ENCODE results near the gene IFT27. TPM values are rescaled to one million over a fixed set of nuclear protein-coding genes. Genes with fewer than 3 reads are reported as not detected.

Gene IFT27
- total RNA-seq, 1 donor from 2014 or later: 31.7 TPM

GRCh38 chr22:36814801-36815200 lies 38.9 kb upstream of the IFT27 start:
- no peak for TF ChIP-seq EZH2phosphoT487 (IDR thresholded peaks at IDR 0.05)
- TF ChIP-seq, protein P1, sequence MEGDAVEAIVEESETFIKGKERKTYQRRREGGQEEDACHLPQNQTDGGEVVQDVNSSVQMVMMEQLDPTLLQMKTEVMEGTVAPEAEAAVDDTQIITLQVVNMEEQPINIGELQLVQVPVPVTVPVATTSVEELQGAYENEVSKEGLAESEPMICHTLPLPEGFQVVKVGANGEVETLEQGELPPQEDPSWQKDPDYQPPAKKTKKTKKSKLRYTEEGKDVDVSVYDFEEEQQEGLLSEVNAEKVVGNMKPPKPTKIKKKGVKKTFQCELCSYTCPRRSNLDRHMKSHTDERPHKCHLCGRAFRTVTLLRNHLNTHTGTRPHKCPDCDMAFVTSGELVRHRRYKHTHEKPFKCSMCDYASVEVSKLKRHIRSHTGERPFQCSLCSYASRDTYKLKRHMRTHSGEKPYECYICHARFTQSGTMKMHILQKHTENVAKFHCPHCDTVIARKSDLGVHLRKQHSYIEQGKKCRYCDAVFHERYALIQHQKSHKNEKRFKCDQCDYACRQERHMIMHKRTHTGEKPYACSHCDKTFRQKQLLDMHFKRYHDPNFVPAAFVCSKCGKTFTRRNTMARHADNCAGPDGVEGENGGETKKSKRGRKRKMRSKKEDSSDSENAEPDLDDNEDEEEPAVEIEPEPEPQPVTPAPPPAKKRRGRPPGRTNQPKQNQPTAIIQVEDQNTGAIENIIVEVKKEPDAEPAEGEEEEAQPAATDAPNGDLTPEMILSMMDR (IDR thresholded peaks at IDR 0.05): no peak
- TF ChIP-seq EZH2 (IDR thresholded peaks at IDR 0.05): no peak
- no peaks in the 10 kb centered on the region for H3K36me3 ChIP-seq
- Mint-ChIP-seq H3K9me3 (peaks cover 3% of the 10 kb centered on the region), H3K4me3 (peak overlapping the region; percentile 20), H3K4me1 (peaks cover 17% of the 10 kb centered on the region), H3K27ac (no peak overlapping the region), H3K27me3 (ENCODE audit: insufficient read depth, low read depth) (peaks cover 49% of the 10 kb centered on the region), H3K36me3 (no peaks in the 10 kb centered on the region)
- peaks cover 14% of the 10 kb centered on the region for H4K20me1 ChIP-seq (ENCODE audit: low read depth)
- no peak for DNase-seq (ENCODE audit: low spot score)
- H3K27me3 ChIP-seq: peaks cover 72% of the 10 kb centered on the region
- no peak overlapping the region for H2AFZ ChIP-seq (replicated peaks)
- no peaks in the 10 kb centered on the region for H3K9me3 ChIP-seq (ENCODE audit: low read depth)
- H3K4me3 ChIP-seq: no peak overlapping the region
- H3K4me1 ChIP-seq: peaks cover 19% of the 10 kb centered on the region
- no peak overlapping the region for H3K4me2 ChIP-seq
- peaks cover 5% of the 10 kb centered on the region for H3F3A ChIP-seq (ENCODE audit: low read depth)
- no peak overlapping the region for H3K9ac ChIP-seq
- H3K27ac ChIP-seq: no peak overlapping the region
- no peaks in the 10 kb centered on the region for H3K79me2 ChIP-seq (ENCODE audit: low read depth)

GRCh38 chr22:36811094-36811800 lies 35.3 kb upstream of the IFT27 start:
- H3K79me2 ChIP-seq (ENCODE audit: low read depth): no peaks in the 10 kb centered on the region
- TF ChIP-seq, protein P1 (IDR thresholded peaks at IDR 0.05): no peak
- TF ChIP-seq EZH2phosphoT487 (IDR thresholded peaks at IDR 0.05) (no peak), EZH2 (IDR thresholded peaks at IDR 0.05) (no peak)
- peaks cover 21% of the 10 kb centered on the region for H3K4me1 ChIP-seq
- Mint-ChIP-seq H3K4me3 (no peak overlapping the region), H3K36me3 (no peaks in the 10 kb centered on the region), H3K9me3 (peaks cover 3% of the 10 kb centered on the region), H3K27ac (no peak overlapping the region), H3K4me1 (peaks cover 23% of the 10 kb centered on the region), H3K27me3 (ENCODE audit: insufficient read depth, low read depth) (peaks cover 39% of the 10 kb centered on the region)
- H3K36me3 ChIP-seq: no peaks in the 10 kb centered on the region
- H2AFZ ChIP-seq (replicated peaks): no peak overlapping the region
- H3F3A ChIP-seq (ENCODE audit: low read depth): no peaks in the 10 kb centered on the region
- DNase-seq (ENCODE audit: low spot score): no peak
- H3K9ac ChIP-seq: no peak overlapping the region
- peaks cover 37% of the 10 kb centered on the region for H3K27me3 ChIP-seq
- peaks cover 8% of the 10 kb centered on the region for H4K20me1 ChIP-seq (ENCODE audit: low read depth)
- H3K4me3 ChIP-seq: no peak overlapping the region
- H3K4me2 ChIP-seq: no peak overlapping the region
- H3K9me3 ChIP-seq (ENCODE audit: low read depth): no peaks in the 10 kb centered on the region
- no peak overlapping the region for H3K27ac ChIP-seq

DNA sequence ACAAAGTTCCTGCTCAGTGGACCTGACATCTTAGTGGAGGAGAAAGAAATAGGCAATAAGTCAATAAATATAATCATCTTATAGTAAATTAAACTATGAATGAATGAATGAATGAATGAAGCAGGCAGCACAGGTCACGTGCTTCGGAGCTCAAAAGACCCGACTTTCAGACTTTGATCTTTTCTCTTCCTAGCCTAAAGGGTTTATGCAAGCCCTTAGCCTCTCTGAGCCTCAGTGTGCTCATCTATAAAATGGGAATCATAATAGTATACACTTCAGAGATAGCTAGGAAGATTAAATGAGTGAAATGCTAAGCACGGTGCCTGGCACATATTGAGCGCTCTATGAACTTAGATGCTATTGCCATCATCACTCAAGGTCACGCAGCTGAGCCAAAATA lies 33.4 kb upstream of the IFT27 start:
- Histone ChIP-seq H3K27ac (no peak overlapping the region), H3K36me3 (no peaks in the 10 kb centered on the region), H3K9ac (no peak overlapping the region), H3K27me3 (peaks cover 22% of the 10 kb centered on the region), H4K20me1 (ENCODE audit: low read depth) (no peaks in the 10 kb centered on the region), H3K79me2 (ENCODE audit: low read depth) (no peaks in the 10 kb centered on the region), H3K4me2 (no peak overlapping the region), H3K4me1 (peaks cover 14% of the 10 kb centered on the region), H3F3A (ENCODE audit: low read depth) (no peaks in the 10 kb centered on the region), H2AFZ (replicated peaks) (no peak overlapping the region), H3K9me3 (ENCODE audit: low read depth) (no peaks in the 10 kb centered on the region), H3K4me3 (no peak overlapping the region)
- Mint-ChIP-seq H3K4me3 (no peak overlapping the region), H3K9me3 (peaks cover 3% of the 10 kb centered on the region), H3K27me3 (ENCODE audit: insufficient read depth, low read depth) (peaks cover 21% of the 10 kb centered on the region), H3K27ac (no peak overlapping the region), H3K4me1 (peaks cover 18% of the 10 kb centered on the region), H3K36me3 (no peaks in the 10 kb centered on the region)
- DNase-seq (ENCODE audit: low spot score): no peak
- TF ChIP-seq EZH2 (IDR thresholded peaks at IDR 0.05) (no peak), EZH2phosphoT487 (IDR thresholded peaks at IDR 0.05) (no peak)
- TF ChIP-seq, protein P1 (IDR thresholded peaks at IDR 0.05): no peak

All from neural progenitor cell (in vitro differentiated cells).